NCI-H748 treated with DMSO at 0.1 percent for 48 hours (cell line): ENCODE measurements around the gene ANKRD7.
A peak's percentile ranks its signal among the peaks of the same experiment; 100 is the strongest.

ENCODE experiments used
- DNase-seq: peaks from one replicate; lab custom pipeline; 2025; lab: John Stamatoyannopoulos, UW

The ANKRD7 gene, protein sequence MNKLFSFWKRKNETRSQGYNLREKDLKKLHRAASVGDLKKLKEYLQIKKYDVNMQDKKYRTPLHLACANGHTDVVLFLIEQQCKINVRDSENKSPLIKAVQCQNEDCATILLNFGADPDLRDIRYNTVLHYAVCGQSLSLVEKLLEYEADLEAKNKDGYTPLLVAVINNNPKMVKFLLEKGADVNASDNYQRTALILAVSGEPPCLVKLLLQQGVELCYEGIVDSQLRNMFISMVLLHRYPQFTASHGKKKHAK

DNA sequence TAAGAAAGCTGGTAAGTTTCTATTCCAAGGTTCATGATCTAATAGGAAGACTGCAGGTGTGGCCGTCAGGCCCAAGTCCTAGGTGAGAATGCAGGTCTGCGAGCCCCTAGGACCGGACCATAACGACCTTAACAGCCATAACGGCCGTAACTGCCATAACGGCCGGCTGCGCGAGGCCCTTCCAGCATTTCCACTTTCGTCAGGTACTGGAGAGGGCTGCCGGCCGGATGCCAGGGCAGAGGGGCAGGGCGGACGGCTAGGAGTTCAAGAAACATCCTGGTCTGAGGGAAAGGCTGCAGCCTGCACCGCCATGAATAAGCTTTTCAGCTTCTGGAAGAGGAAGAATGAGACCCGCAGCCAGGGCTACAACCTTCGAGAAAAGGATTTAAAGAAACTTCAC, at the start of gene ANKRD7:
Gene ANKRD7, plus strand, starts transcription at position 184 of the 400 bp plus-strand sequence. Its CDS starts 127 bp downstream, at position 311.
- DNase-seq, result no peak

DNA sequence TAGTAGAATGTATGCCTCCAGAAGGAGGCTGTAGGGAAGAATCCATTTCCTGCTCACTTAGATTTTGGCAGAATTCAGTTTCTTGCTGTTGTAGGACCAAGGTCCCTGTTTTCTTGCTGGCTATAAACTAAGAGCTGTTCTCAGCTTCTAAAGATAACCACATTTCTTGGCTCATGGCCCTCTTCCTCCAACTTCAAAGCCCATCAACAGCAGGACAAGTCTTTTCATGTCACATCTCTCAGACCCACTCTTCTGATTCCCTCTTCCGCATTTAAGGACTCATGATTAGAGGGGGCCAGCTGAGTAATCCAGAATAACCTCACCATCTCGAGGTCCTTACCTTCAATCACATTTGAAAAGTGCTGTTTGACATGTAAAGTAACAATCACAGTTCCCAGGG, 48.8 kb upstream of the ANKRD7 start:
- DNase-seq, result no peak

DNA sequence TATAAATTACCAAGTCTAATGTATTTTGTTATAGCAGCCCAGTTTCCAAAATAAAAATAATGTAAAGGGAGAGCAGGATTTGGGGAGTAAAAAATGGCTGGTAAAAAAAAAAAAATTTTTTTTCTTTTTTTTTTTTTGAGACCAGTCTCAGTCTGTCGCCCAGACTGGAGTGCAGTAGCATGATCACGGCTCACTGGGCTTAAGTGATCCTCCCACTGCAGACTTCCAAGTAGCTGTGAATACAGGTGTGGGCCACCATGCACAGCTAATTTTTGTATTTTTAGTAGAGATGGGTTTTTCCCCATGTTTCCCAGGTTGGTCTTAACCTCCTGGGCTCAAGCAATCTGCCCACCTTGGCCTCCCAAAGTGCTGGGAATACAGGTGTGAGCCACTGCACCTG, 45.3 kb upstream of the ANKRD7 start:
- DNase-seq, result no peak

DNA sequence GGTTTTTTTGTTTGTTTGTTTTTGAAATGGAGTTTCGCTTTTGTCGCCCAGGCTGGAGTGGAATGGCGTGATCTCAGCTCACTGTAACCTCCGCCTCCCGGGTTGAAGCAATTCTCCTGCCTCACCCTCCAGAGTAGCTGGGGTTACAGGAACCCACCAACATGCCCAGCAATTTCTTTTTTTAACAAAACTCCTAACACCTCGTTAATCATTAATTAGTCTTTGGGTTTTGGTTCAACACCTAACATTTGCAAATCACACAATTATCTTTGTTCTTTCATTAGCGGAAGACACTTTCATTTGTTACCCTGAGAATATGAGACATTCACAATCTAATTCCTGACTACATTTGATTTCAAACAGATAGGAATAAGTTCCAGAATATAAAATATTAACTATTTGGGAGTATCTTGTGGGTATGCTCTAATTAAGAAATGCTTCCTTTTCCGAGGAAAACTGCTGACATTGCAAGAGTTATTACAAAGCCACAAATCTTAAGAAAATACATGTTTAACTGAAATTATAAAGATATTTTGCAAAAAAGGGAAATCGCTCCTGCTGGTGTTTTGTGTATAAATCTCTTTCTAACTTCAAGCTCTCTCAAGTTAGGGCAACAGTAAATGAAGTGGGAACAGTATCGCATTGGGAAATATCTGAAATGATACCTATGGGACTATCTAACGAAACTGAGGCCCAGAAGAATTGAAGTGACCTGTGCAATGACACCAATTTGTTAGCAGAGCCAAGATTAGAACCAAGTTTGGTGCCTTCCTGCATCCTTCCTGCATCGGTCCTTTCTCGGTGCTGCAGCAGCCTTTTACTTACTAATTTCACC, 41.7 kb upstream of the ANKRD7 start:
- DNase-seq, result no peak

DNA sequence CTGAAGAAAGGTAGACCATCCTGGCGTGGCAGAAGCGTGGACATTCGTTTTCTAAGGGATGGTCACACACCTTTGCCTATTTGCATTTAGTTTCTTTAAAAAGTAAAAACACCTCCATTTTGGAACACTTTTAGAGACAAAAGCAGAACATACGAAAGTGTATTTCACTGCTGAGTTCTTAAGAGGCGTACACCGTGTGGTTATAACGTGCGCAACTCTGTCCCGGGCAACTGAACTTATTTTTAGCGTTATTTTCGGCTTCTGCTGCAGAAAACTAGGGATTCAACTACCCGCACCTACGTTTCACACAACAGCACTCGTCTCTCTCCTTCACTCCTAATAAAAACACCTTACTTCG, 41.1 kb upstream of the ANKRD7 start:
- DNase-seq, result peak; percentile 12

DNA sequence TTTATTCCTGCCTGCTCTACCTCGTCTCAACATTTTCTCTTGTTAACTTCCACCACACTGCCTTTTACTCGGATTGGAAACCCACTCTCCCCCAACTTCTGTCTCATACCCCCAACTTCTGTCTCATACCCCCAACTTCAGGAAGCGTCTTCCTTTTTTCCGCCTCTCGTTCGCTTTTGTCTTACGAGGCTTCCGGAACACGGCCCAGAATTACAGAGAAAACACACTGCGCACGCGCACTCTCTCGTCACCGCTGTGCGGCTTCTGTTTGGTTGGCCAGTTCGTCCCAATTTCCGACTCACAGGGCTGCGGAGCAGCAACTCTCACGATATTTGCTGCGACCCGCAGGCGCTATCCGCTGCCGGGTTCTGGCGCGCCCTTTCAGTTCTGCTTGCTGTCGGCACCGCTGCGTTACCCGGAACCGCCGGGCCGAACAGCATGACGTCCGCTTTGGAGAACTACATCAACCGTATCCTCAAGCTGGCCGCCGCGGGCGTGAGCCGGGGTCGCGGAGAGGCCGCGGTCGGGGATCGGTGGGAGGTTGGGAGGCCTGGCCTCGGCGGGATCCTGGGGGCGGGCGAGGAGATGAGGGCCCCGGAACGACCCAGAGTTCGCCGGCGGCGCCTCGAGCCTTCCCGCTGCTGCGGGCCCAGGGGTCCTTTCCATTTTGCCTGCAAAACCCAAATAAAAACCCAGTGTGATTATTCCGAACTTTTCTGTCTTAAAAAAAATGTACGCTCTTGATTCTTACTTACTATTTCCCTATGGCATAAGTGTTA, 40.5 kb upstream of the ANKRD7 start, which contains the start of gene LSM8:
Gene LSM8, plus strand, starts transcription at position 379 of the 779 bp plus-strand sequence. Its CDS starts 60 bp downstream, at position 439.
- peak; percentile 95 for DNase-seq

DNA sequence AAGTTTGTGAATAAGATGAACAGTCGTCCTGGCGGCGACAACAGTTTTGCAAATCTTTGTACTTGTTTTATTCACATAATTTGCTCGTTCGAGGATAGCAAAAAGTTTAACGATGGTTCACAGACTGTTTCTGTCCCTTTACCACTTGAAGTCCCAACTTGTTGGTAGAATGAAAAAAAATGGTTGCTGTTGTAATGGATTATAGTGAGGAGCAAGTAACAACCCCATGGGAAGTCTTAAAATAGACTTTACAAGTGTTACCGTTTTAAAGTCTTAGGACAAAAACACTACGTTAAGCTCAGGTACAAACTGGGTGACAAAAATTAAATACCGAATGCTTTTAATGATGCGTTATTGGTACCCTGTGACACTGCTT, 40.0 kb upstream of the ANKRD7 start:
- DNase-seq, result no peak

DNA sequence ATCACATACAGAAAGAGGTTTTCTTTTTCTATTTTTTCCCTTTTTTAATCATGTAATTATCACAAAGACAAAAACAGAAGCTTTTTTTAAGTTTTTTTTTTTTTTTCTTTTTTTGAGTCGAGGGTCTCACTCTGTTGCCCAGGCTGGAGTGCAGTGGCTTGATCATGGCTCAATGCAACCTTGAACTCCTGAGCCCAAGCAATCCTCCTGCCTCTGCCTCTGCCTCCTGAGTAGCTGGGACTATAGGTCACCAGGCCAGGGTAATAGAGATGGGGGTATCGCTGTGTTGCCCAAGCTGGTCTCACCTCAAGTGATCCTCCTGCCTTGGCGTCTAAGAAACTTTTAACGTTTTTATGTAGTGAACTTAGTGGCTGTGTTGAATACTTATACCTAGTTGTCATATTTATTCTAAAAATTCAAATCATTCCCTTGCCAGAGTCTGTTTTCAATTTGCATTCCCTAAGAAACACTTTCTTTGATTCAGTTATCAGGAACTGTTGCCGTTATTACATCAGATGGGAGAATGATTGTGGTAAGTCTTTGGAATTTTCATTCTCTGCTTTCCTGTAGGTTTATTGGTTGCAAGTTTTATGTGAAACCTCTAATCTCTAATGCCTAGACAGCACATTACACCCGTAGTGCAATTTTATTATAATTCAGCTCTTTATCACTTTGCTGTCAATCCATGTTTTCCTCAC, 39.2 kb upstream of the ANKRD7 start:
- no peak for DNase-seq

DNA sequence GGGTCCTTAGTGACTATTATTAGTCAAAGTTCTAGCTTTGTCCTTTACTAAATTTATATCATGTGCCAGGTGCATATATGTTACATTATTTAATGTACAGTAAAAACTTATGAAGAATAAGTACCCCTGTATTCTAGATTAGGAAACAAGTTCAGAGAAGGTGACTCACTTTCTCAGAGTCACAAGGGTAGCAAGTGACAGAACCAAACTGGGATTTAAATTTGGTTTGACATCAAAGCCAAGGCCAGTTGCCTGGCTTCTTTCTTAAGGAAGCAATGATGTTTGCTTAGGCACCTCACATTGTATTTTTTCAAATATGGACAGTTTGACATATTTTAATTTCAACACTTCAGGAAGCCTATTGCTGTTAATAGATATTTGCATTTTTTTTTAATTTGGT, 38.0 kb upstream of the ANKRD7 start:
- DNase-seq, result no peak

DNA sequence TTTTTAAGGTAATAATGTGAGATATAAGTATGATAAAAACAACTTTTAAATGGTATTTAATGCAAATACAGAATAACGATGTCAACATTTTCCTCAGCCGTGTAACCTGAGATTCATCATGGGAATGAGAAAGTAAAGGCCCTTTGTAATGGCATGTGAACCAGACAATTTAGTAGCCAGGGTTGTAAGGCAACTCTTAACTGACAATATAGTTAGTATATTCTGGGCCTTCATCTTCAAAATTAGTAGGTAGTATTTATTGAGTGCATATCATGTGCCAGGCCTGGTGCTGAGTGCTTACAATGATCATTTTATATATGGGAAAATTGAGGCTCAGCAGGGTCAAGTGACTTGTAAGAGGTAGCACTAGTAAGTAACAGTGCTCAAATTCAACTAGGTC, 29.9 kb upstream of the ANKRD7 start:
- DNase-seq, result no peak

DNA sequence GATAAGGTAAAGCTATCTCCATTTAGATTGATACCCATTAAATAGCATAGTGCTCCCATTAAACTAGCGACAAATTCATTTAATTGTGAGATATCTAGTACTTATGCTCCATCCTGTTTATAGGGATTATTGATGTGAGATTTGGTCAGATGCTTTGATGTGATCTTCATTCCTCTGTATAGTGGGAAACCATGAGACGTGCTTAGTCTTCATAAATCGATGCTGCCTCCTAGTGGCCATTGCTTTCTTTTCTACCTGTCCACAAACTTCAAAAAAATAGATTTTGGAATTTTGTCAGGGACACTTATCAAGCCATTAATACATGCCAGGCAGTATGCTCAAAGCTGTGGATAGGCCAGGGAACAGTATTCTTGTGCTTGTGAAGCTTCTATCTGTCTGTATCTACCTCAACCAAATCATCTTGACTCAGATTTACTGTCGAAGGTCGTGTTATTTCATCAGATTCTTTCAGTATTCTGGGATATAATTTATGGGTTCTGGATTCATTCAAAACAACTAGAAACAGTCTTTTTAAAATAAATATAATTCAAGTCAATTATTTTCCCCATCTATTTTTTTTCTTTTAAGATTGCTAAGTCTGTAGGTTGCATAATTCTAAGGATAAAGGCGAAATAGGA, 28.5 kb upstream of the ANKRD7 start:
- peak; percentile 33 for DNase-seq

DNA sequence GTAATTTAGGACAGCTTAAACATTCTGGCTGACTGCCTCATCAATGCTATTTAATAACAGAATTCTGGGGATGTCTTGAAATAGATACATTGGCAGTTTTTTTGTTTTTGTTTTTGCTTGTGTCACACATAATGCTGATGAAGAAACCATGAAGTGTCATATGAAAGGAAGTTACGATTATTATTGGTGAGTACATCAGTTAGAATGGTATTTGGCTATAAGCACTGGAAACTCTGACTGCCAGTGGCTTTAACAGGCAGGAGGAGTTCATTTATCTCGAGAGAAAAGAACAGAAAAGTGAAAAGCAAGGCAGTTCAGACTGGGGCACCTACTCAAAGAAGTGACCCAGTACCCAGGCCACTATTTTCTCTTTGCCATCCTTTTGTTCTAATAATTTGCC, 22.4 kb upstream of the ANKRD7 start:
- DNase-seq, result no peak

DNA sequence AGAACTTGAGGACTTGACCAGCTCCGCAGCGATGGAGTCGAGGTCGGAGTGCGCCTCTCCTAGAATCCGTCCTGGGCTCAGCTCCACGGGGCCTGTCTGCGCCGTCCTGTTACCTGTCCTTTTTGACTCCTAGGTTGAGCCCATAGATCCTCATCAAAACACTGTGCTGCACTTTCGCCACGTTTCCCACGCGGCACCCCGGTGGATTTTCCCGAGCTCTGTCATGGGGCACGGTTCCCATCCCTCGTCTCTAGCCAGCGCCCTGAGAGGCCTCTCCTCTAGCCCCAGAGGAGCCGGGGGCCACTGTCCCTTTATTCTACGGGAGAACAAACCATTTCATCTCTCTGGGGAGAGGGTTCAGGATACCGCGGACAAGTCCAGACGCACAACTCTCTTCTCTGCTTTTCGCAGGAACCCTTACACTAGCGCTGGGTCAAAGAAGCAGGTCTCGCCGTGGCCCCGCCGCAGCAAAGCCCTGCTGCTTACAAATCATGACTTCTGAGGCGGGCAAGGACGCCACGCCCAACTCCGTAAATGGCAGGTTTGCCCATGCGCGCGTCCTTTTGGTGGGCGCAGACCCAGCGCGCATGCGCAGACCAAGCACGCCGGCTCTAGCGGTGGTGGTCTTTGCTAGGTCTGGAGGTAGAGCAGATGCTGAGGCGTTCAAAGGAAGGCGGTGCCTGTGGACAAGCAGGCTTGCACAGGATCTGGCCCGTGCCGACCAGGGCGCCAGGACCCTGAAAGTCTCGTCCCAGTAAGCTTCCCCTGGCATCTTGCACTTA, 10.3 kb upstream of the ANKRD7 start:
- DNase-seq, result peak; percentile 80

DNA sequence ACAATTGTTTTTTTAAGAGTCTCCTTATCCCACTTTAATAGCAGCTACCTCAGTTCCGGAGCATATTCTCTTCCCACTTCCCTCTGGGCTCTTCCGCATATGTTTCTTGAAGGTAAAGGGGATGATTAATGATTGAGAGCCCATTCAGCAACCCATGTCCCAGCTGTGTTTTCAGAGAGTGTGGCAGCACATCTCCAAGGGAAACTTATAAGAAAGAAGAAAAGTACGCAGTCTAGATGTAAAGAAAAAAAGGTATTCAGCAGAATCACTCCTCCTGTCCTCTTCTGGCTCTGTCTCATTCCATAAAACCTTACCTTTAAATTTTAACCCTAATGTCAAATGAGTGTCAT, 9.7 kb upstream of the ANKRD7 start:
- no peak for DNase-seq

DNA sequence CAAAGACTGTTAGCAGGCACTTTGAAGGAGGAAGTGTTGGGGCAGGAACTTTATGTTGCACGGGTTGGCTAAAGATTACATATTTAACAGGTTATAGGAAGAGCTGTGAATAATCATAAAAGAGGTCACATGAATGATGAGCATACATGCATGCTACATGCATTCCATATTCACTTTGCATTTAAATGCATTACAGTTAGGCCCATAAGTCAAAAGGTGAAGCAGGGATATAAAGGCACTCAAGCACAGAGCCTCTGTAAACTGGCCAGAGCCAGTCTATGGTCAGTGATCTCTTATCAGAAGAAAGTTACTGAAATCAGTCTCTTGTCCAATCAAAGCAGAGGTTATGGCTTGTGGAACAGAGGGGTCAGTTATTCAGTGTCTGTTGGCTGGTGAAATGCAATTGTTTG, 7.3 kb upstream of the ANKRD7 start:
- no peak for DNase-seq

DNA sequence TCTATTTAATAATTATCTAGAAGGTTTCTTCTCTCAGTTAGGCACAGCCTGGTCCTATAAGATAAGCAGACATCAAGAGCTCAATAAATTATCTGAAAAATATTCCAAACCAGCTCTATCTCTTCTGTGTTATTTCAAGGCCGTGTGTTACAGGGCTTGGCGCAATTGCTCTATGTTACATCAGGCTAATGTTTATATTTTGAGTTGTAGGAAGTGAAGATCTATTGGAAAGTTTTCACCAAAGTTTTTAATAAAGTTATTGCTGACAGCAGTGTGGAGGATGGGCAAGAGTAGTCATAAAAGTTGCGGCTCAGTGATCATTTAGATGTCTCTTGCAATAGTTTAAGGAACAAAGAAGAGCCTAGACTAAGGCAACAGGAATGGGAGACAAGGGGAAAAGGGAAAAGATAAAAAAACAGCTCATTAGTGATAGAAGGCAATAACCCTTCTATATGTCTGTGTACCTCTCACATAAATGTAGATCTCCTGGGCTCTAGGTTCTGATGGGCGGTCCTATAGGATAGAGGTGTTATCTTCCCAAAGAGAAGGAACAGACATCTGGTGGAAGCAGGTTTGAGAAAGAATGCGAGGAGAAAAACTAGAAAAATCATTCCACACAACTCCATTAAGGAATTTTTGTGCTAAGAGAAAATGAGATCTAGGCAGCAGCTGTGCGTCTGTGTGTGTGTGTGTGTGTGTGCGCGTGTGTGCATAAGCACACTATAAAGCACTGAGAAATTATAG, 5.9 kb upstream of the ANKRD7 start:
- DNase-seq, result no peak

DNA sequence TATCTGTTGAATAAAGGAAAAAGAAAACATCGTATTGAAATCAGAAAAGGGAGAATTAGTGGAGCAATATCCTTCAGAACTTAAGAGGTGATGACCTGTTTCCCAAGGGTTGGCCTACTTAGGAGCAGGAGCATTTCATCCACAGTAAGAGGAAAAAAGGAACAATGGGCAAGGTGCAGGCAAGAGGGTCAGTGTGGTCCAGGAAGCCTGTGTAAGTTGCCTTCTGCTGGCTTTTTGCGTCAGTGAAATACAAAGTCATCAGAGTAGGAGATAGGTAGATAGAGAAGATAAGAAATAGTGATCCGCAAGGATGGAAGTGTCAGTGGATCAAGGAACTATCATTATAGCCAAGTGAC, 5.4 kb upstream of the ANKRD7 start:
- DNase-seq, result no peak

DNA sequence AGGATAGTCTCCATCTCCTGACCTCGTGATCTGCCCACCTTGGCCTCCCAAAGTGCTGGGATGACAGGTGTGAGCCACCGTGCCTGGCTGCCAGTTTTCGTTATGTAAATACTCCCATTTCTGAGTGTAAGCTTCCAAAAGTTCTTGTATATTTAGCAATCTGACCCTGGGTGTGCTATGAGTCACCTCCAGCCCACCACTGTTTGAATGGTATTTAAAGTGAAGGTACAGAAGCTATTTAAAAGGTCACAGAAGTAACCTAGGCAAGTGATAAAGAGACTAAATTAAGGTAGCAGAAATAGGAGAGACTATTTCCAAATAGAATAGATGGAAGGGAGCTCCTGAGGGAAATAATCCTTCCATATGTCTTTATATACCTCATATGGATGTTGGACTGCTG, 3.9 kb upstream of the ANKRD7 start:
- DNase-seq, result no peak

DNA sequence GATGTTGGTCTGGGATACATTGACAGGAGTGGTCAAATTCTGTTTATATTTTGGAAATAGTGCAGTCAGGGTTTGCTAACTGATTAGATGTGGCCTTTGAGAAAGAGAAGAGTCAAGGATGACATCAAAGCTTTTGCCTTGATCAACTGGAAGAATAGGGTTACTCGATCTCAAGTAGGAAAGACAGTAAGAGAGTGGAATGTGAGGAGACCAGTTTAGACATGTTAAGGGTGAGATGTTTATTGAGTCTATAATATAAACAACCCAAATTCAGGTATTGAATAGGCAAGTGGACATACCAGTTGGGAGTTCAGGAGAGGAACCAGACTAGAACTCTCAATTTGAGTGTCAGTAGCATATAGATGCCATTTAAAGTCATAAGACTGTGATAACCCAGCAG, 1.9 kb upstream of the ANKRD7 start:
- DNase-seq, result no peak

DNA sequence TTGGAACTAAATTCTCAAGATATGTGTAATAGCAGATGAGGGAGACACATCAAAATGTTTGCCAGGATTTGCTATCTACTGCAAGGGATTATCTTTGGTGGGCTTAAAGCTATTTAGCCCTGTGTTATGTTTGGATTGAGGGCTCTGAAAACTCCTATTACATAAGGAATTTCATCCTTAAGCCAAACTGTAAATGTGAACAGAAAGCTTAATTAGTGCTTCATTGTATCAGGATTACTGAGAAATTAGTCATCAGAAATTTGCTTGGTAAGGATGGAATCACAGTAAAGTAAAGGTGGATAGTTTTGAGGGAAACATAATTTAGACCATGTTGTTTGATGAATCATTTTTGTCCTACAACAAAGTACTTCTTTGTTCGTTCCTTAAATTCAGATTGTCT, 8.3 kb downstream of the ANKRD7 start:
- DNase-seq, result no peak
